GM19452 (cell line): Measurements from ENCODE around the gene JDP2.

ENCODE experiments used
- ATAC-seq: cut with Tn5 transposase; IDR thresholded peaks from one replicate; pipeline ENCODE4 v1.9.1; 2021; ENCODE audit not compliant: unreplicated experiment

JDP2 gene

DNA sequence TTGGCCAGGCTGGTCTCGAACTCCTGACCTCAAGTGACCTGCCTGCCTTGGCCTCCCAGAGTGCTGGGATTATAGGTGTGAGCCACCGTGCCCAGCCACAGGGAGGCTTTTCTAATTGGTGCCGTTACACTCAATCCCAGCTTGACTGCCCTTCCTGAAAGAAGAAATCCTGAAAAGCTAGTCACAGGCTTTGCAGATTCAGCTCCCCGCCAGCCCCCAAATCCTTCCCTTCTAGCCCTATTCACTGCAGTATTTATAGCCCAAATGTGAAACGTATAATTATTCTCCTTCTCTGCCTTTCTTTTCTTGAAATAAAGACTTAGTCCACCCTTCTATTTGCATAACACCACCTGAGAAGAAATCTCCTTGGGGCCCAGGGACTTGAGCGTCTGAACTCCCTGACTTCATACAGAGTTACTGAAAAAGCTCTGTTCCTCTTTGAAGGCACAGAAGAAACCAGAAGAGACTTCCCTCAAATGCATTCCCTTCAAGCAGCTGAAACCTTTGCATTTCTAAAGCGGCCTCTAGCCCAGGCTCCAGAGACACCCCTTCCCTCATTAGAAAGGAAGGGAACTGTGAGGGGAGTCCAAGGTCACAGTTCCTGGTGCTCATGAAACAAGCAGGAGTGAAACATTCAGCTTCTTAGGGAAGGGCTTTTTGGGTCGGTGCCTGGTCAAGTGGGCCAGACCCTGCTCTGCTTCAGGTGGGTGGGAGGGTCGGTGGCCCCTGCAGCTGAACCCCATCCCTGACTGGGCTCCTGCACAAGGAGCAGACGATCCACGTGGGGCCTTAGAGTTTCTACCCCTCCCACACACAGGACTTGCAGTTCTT is 52.2 kb downstream of the JDP2 start:
- peak; percentile 71 for ATAC-seq

DNA sequence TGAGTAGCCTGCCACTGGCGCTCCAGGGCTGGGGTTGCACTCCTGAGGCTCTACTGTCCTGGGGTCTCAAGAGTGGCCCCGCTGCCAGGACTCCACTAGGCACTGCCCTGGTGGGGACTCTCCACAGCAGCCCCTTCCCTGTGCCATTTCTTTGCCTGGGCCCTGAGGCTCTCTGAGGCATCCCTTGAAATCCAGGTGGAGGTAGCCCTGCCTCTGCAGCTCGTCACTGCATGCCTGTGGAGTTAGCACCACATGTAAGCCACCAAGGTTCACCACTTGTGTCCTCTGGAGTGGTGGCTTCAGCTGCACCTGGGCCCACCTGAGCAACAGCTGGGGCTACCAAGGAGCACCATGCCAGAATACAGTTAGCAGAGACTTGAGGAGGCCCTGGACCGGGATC is 54.5 kb downstream of the JDP2 start:
- no peak for ATAC-seq

- ATAC-seq, result no peak
These were observed 57.0 kb downstream of the JDP2 start for GRCh38 chr14:75484711-75485429.

DNA sequence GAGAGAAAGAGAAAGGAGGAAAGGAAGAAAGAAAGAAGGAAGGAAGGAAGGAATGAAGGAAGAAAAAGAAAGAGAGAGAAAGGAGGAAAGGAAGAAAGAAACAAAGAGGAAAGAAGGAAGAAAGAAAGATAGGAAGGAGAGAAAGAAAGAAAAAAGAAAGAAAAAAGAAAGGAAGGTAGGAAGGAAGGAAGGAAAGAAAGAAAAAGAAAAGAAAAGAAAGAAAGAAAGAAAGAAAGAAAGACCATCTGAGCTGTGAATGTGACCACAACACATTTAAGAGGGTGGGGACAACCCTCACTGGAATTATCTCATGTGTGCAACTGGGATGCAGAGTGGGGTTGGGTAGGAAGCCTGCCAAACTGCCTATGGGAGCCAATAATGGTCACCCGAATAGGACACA is 58.5 kb downstream of the JDP2 start:
- no peak for ATAC-seq

GRCh38 chr14:75487155-75487671 is 59.4 kb downstream of the JDP2 start:
- peak; percentile 87 for ATAC-seq

DNA sequence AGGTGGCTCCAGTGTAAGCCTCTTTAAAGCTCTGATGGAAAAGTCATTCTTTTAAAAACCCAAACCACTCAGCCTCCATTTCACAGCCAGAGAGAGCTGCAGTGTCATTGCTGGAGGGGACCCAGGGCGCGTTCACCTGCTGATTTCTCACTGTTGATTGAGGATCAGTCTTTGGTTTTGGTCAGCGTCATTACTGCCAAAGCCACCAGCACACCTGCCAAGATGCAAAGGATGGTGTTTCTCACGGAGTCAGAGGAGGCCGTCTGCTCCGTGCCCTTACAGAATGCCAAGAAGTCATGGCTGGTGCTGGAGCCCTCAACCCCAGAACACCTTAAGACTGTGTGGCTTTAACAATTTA is 61.6 kb downstream of the JDP2 start:
- no peak for ATAC-seq

DNA sequence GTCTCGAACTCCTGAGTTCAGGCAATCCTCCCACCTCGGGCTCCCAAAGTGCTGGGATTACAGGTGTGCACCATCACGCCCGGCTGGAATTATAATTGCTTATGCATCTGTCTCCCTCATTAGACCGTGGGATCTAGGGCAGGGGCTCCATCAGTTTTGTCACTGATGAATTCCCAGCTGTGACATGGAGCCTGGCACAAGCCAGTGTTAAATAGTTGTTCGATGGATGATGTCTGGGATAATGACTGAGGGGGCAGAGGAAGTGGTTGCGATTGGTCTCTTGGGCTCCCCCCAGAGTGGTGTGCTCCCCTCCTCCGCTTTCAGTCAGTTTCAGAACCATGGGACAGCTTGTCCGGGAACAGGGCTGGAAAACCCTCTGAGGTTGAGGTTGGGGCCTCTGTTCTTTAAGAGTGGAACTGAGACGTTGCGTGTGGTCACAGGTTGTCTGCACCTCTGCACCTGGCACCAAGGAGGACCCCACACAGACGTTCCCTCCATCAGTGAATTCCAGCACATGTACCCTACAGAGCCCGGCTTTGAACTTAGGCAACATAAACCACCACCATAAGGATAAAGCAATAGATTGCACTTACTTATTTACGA is 63.7 kb downstream of the JDP2 start:
- no peak for ATAC-seq

DNA sequence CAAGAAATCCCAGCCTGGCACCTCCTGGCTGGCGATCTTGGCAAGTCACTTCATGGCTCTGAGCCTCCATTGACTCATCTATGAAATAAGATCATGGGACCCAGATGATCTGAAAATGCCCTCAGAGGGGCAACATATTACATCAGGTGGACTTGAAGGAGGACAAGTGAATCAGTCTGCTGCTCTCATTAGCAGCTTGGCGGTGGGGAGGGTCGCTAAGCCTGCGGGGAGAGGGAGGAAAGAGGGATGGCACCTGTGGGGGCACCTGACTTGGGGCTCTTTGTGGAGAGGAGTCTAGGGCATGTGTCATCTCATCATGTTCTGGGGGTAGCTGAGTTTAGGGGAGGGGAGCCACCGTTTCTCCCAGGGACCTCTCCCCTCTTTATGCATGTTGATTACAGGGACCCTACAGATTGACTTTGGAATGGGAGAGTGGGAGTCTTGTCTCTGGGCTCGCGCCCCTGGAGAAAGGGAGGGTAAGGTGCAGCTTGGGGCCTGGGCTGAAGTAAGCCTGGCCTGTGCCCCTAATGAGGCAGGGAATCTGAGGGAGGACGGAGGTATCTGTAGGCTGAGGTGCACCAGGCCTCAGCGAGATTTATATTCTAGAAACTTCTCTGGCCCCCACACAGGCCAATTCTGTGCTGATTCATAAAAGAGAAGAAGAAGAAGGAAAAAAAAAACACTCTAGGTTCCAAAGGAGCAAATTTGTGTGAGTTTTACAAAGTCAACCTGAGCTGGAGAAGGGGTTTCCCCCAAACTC is 65.2 kb downstream of the JDP2 start:
- ATAC-seq, result no peak

DNA sequence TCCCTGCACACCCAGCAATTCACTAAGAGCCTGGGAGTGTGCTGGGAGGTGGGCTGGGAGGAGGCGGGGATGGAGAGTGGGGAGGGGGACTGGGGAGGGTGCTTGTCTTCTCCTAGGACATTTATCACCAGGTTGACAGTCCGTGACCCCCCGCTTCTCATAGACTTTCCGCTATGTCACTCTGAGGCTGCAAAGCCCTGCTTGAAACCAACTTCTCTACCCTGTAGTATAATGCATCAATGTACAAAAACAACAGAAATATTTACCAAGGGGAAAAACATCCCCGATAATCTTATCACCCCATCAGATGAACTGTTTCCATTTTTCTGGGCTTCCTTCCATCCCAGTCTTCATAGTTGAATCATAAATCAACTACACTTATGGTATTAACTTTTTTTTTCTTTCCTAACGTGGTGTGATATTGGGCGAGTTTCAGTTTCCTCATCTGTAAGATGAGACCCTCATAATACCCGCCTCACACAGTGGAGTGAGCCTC is 65.8 kb downstream of the JDP2 start:
- ATAC-seq, result no peak

- ATAC-seq, result no peak
These were observed 67.1 kb downstream of the JDP2 start for GRCh38 chr14:75494896-75495295.

GRCh38 chr14:75495399-75495798 is 67.6 kb downstream of the JDP2 start:
- ATAC-seq, result no peak

GRCh38 chr14:75495882-75496281 is 68.1 kb downstream of the JDP2 start:
- no peak for ATAC-seq

- ATAC-seq, result no peak
These were observed 68.9 kb downstream of the JDP2 start for GRCh38 chr14:75496755-75497154.

DNA sequence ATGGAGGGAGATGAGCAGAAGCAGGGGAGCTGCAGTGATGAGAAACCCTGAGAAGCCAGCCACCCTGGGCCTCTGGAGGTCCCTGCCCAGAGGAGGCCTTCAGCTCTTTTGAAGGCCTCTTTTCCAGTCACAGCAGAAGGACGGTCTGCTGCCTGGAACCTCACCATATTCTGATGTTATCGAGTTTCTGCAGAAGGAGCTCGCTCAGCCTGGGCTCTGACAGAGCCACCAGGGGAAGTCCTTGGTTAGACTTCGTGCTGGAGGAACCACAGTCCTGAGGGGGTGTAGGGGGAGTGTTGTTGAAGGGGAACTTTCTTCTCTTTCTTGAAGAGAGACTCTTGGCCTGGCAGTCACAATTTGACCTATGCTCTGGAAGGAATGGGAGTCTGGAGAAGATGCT is 69.4 kb downstream of the JDP2 start:
- peak; percentile 45 for ATAC-seq

DNA sequence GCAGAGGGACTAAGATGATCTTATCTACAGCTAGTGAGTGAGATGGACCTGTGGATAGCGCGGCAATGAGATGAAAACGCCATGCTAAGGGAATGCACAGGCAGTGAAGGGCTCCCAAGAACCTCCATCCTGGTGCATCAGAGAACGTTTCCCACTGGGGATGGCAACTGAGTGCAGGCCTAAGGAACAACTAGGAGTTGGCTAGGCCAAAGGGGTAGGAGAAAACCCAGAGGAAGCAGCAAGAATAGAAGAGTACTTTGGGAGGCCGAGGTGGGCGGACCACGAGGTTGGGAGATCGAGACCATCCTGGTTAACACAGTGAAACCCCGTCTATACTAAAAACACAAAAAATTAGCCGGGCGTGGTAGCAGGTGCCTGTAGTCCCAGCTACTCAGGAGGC is 69.9 kb downstream of the JDP2 start:
- ATAC-seq, result no peak

DNA sequence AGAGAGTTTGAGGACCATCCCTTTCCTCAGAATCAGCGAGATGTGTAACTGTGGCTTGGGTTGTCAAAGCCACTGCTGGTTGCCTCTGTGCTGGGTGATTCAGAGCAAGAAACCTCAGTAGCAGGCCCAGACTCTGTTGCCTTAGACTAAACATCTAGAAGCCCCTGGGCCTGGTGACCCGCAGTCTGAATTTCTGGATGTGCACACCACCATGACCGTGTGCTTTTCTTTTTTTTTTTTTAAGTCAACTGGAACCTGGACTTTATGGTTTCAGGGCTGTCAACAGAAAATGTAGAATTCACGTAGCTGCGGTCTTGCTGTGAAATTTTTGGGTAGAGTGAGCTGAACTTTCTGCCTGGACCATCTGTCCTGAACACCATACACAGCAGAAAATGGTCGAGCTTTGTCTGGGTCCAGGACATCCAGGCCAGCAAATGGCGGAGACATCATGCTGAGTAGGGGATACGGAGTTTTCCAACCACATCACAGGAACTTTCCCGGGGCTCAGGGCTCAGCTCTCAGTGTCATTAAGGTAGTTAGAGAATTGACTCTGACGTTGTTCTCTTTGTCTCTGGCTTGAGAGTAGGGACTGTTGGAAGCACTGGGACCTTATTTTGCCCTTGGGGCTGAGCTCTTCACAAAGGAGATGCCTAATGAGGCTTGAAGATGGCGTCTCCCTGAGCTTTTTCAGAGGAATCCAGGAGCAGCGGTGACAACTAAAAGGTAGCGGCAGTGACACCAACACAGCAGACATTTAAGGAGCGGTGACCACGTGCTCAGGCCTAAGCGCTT is 71.5 kb downstream of the JDP2 start:
- ATAC-seq, result peak; percentile 65

GRCh38 chr14:75501080-75501479 is 73.3 kb downstream of the JDP2 start:
- ATAC-seq, result no peak

- ATAC-seq, result no peak
These were observed 76.6 kb downstream of the JDP2 start for GRCh38 chr14:75504411-75504810.

GRCh38 chr14:75506930-75507329 is 79.1 kb downstream of the JDP2 start:
- no peak for ATAC-seq

DNA sequence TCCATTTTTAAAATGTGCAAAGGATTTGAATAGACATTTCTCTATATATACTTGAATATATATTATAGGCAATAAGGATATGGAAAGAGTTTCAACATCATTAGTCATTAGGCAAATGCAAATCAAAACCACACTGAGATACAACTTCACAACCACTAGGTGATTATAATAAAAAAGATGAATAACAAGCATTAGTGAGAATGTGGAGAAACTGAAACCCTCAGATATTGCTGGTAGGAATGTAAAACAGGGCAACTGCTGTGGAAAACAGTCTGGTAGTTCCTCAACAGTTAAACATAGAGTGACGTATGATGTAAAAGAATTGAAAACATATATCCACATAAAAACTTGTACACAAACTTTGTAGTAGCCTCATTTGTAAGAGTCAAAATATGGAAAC is 82.7 kb downstream of the JDP2 start:
- ATAC-seq, result no peak
